Epithelial cell of proximal tubule (primary cell): Measurements from ENCODE around the gene PPP1R9B. TPM values are rescaled to one million over a fixed set of nuclear protein-coding genes. Genes with fewer than 3 reads are reported as not detected.

ENCODE experiments used
- DNase-seq: peaks from one replicate; pipeline ENCODE4 v3.0.0-alpha.2; 2011; ENCODE audit warnings: low read depth
- H3K4me3 ChIP-seq: 2 replicates; pipeline ENCODE4 v1.5.1; 2011; ENCODE audit warnings: low read depth, mild to moderate bottlenecking, low read length
- CTCF ChIP-seq: conservative IDR thresholded peaks from 2 replicates; pipeline ENCODE4 v1.5.1; 2012; ENCODE audit warnings: low read depth, mild to moderate bottlenecking, low read length
- total RNA-seq: library from RNA; depleted of rRNA; stranded (reverse); fragments of >200 nt; gene quantifications from 2 replicates; pipeline ENCODE4 v1.2.3, GENCODE V29; 2015

PPP1R9B gene
- total RNA-seq, 1 donor from 2014 or later: 33.8 TPM

- DNase-seq: no peak
- no peak overlapping the region for H3K4me3 ChIP-seq
- TF ChIP-seq CTCF: no peak
Measured at GRCh38 chr17:50194934-50195865, 44.7 kb upstream of the PPP1R9B start.

- no peak overlapping the region for H3K4me3 ChIP-seq
- no peak for DNase-seq
- no peak for TF ChIP-seq CTCF
Measured at GRCh38 chr17:50194140-50194933, 43.9 kb upstream of the PPP1R9B start.

GRCh38 chr17:50192618-50193291 lies 42.3 kb upstream of the PPP1R9B start:
- no peak for TF ChIP-seq CTCF
- no peak overlapping the region for H3K4me3 ChIP-seq
- DNase-seq: no peak

- DNase-seq: no peak
- TF ChIP-seq CTCF: no peak
- H3K4me3 ChIP-seq: no peak overlapping the region
Measured at GRCh38 chr17:50192144-50192617, 41.7 kb upstream of the PPP1R9B start.

GRCh38 chr17:50191359-50192143 lies 41.1 kb upstream of the PPP1R9B start:
- DNase-seq: no peak
- no peak for TF ChIP-seq CTCF
- no peak overlapping the region for H3K4me3 ChIP-seq
